Psoas muscle (tissue), 8 donors: ENCODE results near the gene TMED1. TPM values are rescaled to one million over a fixed set of nuclear protein-coding genes. Genes with fewer than 3 reads are reported as not detected.
A peak's percentile ranks its signal among the peaks of the same experiment; 100 is the strongest.

Source experiments
- ATAC-seq, 4 donors: fragments of 200-7000 bp; cut with Tn5 transposase; one replicate each; pipeline ENCODE4 v1.9.1; 2020; ENCODE audit warnings: moderate library complexity in 3 of 4, mild to moderate bottlenecking in 2 of 4
- DNase-seq, 2 donors: peaks; one replicate each; pipeline ENCODE4 v3.0.0-alpha.2; 2020
- H3K27ac ChIP-seq: fragments of 200-600 bp; one replicate; pipeline ENCODE4 v1.8.0; 2022
- H3K27me3 ChIP-seq, 3 donors: fragments of 200-600 bp in 1 of 3; one replicate each; pipeline versions ENCODE4 v1.6.1 to v1.8.0; 2013 to 2022; ENCODE audit warnings: low read length in 2 of 3, mild to moderate bottlenecking in 2 of 3, moderate library complexity in 1 of 3; ENCODE audit not compliant: insufficient read depth in 3 of 3
- H3K36me3 ChIP-seq, 2 donors: fragments of 200-600 bp in 1 of 2; one replicate each; pipeline versions ENCODE4 v1.6.1 to v1.8.0; 2013 to 2022; ENCODE audit warnings: low read depth in 1 of 2, mild to moderate bottlenecking in 1 of 2, moderate library complexity in 1 of 2; ENCODE audit not compliant: insufficient read depth in 1 of 2
- H3K4me1 ChIP-seq: fragments of 200-600 bp; one replicate; pipeline ENCODE4 v1.8.0; 2022
- H3K4me3 ChIP-seq: fragments of 200-600 bp; one replicate; pipeline ENCODE4 v1.8.0; 2022; ENCODE audit warnings: mild to moderate bottlenecking
- H3K9me3 ChIP-seq: fragments of 200-600 bp; one replicate; pipeline ENCODE4 v1.8.0; 2022
- CTCF ChIP-seq: fragments of 200-600 bp; IDR thresholded peaks from one replicate; pipeline ENCODE4 v1.8.0; 2022; ENCODE audit warnings: antibody characterized with exemption
- WGBS, 3 donors: extraction: QIAGEN DNeasy Blood & Tissue Kit; methylation state at CpG; one replicate each; pipeline versions ENCODE4 v1.1.6 to v1.1.7; 2013; 5-methylcytosine and 5-hydroxymethylcytosine counted together
- intact Hi-C, 2 donors: fragments of 100-400 bp; cut with DNase I; formaldehyde crosslinking; loops; one replicate each; pipeline versions ENCODE4 v1.11.0 to v1.14.2; 2022
- long read RNA-seq, 2 donors: library from polyadenylated mRNA; unstranded; transcript quantifications; one replicate each; pipeline ENCODE4 v2.0.0, GENCODE V29; 2021
- polyA plus RNA-seq, 3 donors: library from polyadenylated mRNA; stranded (reverse); fragments of 200-250 nt; gene quantifications; one replicate each; pipeline ENCODE4 v1.2.3, GENCODE V29; 2013
- total RNA-seq, 4 donors: library from RNA; stranded (reverse); fragmentation: NEBNext Ultra II Directional in 2 of 4; extraction: Animal tissue kit (Norgen Biotek cat#: 25700) in 2 of 4; gene quantifications; one replicate each; pipeline versions ENCODE4 v1.2.1 to v1.2.4, GENCODE V29; 2021 to 2023
- donor health status: healthy with polysubstance abuse.
- donor health status: DM: no; HTN: no; CAD: no; lungs with moderate emphysema.
- donor health status: Bipolar disorder and iron deficiency.
- donor health status: healthy.
- donor health status: DM: yes; HTN: yes; CAD: no.
- donor health status: DM: no; HTN: no; CAD: no.
- donor health status: DM: no; HTN: no; CAD: no.
- donor health status: DM: yes; HTN: yes; CAD: no.

The TMED1 gene
- total RNA-seq (10 to 100 TPM; 30.1 to 37.5 (median 34.2) TPM), polyA plus RNA-seq (10 to 100 TPM; 54.4 to 79.3 (median 57.6) TPM)
- long read RNA-seq, donor 1, transcript TMED1-201 (4 exons, 1,340 nt): major isoform, 23 of 38 reads
- long read RNA-seq, donor 1, partial matches to known transcripts: 10 of 38 reads
- long read RNA-seq, donor 1, other reads (novel, unspliced or antisense): 5 of 38 reads
- long read RNA-seq, donor 2, transcript TMED1-201 (4 exons, 1,340 nt): major isoform, 38 of 51 reads
- long read RNA-seq, donor 2, partial matches to known transcripts: 5 of 51 reads
- long read RNA-seq, donor 2, other reads (novel, unspliced or antisense): 5 of 51 reads

- peak; percentile 29 for TF ChIP-seq CTCF
- 0% methylated on average over 48 to 50 of the region's 50 CpGs for WGBS, 3 donors
- H3K27me3 ChIP-seq: no peaks in the 10 kb centered on the region
- intact Hi-C loops: no loop called here
- DNase-seq (peak; percentile 100), ATAC-seq (peak; percentile 90 to 93 (median 91))
- peaks cover 5% of the 10 kb centered on the region for H3K9me3 ChIP-seq
- peaks cover 7% of the 10 kb centered on the region for H3K4me1 ChIP-seq
- H3K4me3 ChIP-seq: peak within 1 kb of the TSS; percentile 84
- H3K36me3 ChIP-seq: peaks cover 0 to 37% of the 10 kb centered on the region in 2 donors
- H3K27ac ChIP-seq: peak within 1 kb of the TSS; percentile 99
Measured at GRCh38 chr19:10835754-10836478, at the start of gene TMED1. TSS of gene TMED1 (minus strand) at chr19:10836212. CDS start at chr19:10836191, 21 bp downstream.

GRCh38 chr19:10885201-10886169, 49.5 kb upstream of the TMED1 start:
- 58 to 69% (median 66%) methylated on average over 19 to 20 of the region's 20 CpGs for WGBS, 3 donors
- no peaks in the 10 kb centered on the region for H3K9me3 ChIP-seq
- no peaks in the 10 kb centered on the region for H3K36me3 ChIP-seq
- ATAC-seq (no peak), DNase-seq (no peak)
- intact Hi-C loops: no loop called here
- H3K27ac ChIP-seq: peak overlapping the region; percentile 71
- H3K4me1 ChIP-seq: peaks cover 69% of the 10 kb centered on the region
- no peak overlapping the region for H3K4me3 ChIP-seq
- no peaks in the 10 kb centered on the region for H3K27me3 ChIP-seq
- TF ChIP-seq CTCF: no peak

GRCh38 chr19:10884274-10884673, 48.3 kb upstream of the TMED1 start:
- 44 to 52% (median 47%) methylated on average over 2 of the region's 2 CpGs for WGBS, 3 donors
- peak; percentile 53 to 73 (median 70) for ATAC-seq

More at GRCh38 chr19:10884274-10884673, 48.3 kb upstream of the TMED1 start:
- no peaks in the 10 kb centered on the region for H3K27me3 ChIP-seq
- peak overlapping the region; percentile 71 for H3K27ac ChIP-seq
- intact Hi-C loops: no loop called here
- TF ChIP-seq CTCF: no peak
- no peaks in the 10 kb centered on the region for H3K36me3 ChIP-seq
- H3K9me3 ChIP-seq: no peaks in the 10 kb centered on the region
- no peak overlapping the region for H3K4me3 ChIP-seq
- DNase-seq: no peak
- H3K4me1 ChIP-seq: peaks cover 78% of the 10 kb centered on the region
